Activated CD8-positive, alpha-beta memory T cell treated with anti-CD3 and anti-CD28 coated beads for 4 hours (primary cell): ENCODE results near the gene IVD.

Experiments
- DNase-seq, 2 donors: peaks; one replicate each; pipeline ENCODE4 v3.0.0-alpha.2; 2020; ENCODE audit warnings: low read depth in 2 of 2

The IVD gene

GRCh38 chr15:40405501-40406381 is at the start of gene IVD:
TSS of gene IVD (plus strand) at chr15:40405795. CDS start at chr15:40405828, 33 bp downstream.
- peak; percentile 80 to 81 for DNase-seq

DNA sequence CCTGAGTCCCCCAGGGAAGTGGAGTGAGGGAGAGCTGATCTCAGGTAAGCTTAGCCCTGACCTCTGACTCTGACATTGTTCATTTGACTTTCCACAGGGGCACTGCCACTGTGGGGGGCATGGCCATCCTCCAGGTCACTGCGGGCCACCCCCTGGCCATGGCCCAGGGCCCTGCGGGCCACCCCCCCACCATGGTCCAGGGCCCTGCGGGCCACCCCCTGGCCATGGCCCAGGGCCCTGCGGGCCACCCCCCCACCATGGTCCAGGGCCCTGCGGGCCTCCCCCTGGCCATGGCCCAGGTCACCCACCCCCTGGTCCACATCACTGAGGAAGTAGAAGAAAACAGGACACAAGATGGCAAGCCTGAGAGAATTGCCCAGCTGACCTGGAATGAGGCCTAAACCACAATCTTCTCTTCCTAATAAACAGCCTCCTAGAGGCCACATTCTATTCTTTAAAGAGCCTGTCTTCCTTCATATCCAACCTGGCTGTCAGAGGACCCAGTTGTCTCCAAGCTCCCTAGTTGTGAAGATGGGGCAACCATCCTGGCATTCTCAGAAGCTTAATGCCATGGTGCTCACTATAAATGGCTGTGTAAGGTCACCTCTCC is 49.5 kb upstream of the IVD start:
- DNase-seq, result no peak

DNA sequence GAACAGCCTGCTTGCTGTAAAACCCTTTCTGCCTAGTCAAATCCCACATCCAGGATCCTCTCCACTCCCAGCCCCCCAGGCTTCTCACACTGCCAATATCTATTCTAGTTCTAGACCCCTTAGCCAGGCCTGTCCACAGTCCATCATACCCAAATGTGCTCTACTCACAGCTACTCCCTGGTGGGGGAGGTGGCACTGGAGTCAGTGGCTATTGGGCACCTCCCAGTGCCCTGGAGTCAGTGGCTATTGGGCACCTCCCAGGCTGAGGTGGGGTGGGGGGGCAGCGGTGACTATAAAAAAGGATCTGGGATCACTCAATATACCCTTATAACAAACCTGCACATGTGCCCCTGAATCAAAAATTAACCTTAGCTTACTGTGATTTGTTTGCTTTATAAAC is 48.3 kb upstream of the IVD start:
- DNase-seq, result no peak

GRCh38 chr15:40357723-40358470 is 47.7 kb upstream of the IVD start, which contains the start of gene DISP2:
TSS of gene DISP2 (plus strand) at chr15:40358219. CDS start at chr15:40358322, 103 bp downstream.
- DNase-seq, result peak; percentile 70 to 71

DNA sequence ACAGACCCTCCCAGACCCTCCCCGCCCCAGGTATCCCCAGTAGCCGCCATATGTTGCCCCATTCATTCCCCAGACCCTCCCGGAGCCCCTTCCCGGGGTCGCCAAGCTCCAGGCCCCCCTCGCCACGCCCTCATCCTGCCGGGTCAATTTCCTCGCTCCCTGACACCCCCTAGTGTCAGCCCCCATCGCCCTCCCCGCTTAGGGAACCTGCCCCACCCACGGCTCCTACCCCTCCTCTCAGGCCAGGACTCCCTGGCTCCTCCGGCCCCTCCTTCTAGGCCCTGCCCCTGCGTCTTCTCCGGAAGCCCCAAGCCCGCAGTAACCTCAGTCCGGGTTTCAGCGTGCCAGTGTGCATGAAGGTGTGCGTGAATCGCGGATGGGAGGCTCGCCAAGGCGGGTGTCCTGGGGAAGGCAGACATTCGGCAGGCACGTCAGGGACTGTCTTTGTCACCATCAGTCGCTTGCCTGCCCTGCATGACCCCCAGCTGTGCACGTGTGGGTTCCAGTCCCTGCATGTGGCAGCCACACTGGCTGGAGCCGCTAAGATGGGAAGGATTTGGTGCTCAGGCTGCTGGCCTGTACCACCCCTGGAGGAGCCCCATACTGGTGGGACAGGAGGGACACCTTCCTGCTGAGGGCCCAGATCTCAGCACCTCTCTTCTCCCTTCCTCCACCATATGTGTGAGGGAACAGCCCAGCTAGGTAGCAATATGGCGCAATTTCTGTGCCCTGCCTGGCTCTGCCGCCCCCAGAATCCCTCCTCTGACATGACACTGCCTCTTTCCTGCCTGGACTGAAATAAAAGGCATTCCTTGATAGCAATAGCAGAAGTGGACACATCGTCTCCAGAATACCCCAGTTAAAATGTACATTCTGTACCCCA is 46.9 kb upstream of the IVD start:
- DNase-seq, result peak in 1 of 2 donors; percentile 18

- DNase-seq, result no peak
Observed at GRCh38 chr15:40360015-40360414, 45.6 kb upstream of the IVD start.

- no peak for DNase-seq
Observed at GRCh38 chr15:40361640-40362039, 44.0 kb upstream of the IVD start.

- DNase-seq, result no peak
Observed at GRCh38 chr15:40363611-40364010, 42.0 kb upstream of the IVD start.

GRCh38 chr15:40364251-40364650 is 41.3 kb upstream of the IVD start:
- no peak for DNase-seq

DNA sequence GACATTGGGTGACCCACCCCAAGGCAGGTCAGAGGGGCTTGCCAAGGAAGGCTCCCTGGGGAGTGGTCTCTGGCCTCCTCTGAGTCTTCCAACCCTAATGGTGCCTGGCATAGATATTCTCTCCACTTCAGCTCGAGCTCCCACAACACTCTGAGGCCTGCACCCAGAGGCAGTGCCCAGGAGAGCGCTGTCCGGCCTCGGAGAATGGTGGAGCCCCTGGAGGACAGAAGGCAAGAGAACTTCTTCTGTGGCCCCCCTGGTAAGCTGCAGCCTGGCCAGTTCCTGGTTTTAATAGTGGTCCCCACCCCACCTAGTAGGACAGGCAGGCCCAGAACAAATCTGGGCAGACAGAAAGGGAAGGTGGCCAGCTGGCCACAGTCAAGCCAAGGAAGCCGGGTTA is 40.6 kb upstream of the IVD start:
- DNase-seq, result no peak

DNA sequence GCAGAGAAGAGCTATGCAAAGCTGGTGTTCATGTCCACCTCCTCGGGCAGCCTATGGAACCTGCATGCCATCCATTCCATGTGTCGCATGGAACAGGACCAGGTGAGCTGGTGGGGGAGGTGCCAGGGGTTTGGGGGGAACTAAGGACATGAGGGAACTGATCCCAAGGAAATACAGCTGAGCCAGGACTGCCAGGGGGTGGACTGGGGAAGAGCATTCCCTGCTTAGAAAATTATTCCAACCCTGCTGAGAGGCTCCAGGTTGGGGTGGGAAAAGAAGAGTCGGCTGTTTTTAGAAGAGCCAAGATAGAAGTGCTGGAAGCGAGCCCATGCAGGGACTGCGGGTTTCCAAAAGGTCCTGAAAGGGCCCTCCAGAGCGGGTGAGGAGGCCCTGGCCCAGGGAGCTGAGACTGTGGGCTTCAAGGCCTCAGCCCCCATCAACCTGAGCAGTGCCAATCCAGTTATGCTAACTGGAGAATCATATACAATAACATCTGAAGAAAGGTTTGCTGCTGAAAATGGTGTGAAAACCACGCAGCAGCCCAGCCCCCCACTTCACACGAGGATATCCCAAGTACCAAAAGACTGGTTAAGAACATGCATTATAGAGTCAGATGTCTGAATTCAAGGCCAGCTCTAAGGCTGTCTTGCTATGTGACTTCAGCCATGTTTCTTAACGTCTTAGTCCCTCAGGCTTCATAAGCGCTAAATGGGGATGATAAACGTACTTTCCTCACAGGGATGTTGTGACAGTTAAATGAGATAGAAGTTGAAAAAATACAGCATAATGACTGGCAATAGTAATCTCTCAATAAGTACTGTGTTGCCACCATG is 39.8 kb upstream of the IVD start:
- DNase-seq, result no peak

- no peak for DNase-seq
Observed at GRCh38 chr15:40366457-40367370, 38.9 kb upstream of the IVD start.

DNA sequence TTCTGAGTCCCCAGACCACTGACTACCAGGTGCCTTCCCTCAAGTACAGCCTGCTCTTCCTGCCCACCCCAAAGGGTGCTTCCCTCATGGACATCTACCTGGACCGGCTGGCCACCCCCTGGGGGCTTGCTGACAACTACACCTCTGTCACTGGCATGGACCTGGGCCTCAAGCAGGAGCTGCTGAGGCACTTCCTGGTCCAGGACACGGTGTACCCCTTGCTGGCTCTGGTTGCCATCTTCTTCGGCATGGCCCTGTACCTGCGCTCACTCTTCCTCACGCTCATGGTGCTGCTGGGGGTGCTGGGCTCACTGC is 38.3 kb upstream of the IVD start:
- DNase-seq, result no peak

DNA sequence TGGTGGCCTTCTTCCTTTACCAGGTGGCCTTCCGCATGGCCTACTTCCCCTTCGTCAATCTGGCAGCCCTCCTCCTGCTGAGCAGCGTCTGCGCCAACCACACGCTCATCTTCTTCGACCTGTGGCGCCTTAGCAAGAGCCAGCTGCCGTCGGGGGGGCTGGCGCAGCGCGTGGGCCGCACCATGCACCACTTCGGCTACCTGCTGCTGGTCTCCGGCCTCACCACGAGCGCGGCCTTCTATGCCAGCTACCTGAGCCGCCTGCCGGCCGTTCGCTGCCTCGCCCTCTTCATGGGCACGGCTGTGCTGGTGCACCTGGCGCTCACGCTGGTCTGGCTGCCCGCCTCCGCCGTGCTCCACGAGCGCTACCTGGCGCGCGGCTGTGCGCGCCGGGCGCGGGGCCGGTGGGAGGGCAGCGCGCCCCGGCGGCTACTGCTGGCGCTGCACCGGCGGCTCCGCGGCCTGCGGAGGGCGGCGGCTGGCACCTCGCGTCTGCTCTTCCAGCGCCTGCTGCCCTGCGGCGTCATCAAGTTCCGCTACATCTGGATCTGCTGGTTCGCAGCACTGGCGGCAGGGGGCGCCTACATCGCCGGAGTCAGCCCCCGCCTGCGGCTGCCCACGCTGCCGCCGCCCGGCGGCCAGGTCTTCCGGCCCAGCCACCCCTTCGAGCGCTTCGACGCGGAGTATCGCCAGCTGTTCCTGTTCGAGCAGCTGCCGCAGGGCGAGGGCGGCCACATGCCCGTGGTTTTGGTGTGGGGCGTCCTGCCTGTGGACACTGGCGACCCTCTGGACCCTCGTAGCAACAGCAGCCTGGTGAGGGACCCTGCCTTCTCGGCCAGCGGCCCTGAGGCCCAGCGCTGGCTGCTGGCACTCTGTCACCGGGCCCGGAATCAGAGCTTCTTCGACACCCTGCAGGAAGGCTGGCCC is 37.6 kb upstream of the IVD start:
- peak; percentile 67 to 79 for DNase-seq

GRCh38 chr15:40368719-40369473 is 36.7 kb upstream of the IVD start:
- no peak for DNase-seq

- DNase-seq, result no peak
Observed at GRCh38 chr15:40369474-40369869, 36.1 kb upstream of the IVD start.

DNA sequence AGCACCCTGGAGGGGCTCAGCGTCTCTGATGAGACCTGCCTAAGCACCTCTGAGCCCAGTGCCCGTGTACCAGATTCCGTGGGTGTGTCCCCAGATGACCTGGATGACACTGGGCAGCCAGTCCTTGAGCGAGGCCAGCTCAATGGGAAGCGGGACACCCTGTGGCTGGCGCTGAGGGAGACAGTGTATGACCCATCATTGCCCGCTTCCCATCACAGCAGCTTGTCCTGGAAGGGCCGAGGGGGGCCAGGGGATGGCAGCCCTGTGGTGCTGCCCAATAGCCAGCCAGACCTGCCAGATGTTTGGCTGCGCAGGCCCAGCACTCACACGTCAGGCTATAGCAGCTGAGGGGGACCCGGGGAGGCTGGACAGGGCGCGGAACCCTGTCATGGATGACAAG is 35.6 kb upstream of the IVD start:
- DNase-seq, result no peak

DNA sequence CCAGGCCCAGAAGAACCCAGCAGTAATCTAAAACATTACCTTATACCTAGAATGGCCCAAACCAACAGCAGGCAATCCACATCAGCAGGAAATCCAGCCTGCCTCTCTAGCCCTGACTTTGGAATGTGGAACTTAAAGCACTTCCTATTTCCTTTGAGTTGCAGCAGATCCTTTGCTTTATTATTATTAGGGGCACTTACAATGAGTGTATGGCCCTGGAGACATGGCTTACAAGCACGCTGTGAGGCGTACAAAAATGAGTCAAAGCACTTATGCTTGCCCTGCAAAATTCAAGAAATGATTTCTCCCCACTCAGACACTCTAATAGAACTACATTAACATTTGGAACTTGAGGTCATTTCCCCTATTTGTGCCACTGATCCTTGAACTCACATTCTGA is 32.6 kb upstream of the IVD start:
- no peak for DNase-seq
